Measurements from ENCODE around the gene ASF1A. TPM values are rescaled to one million over a fixed set of nuclear protein-coding genes. Genes with fewer than 3 reads are reported as not detected.

The ASF1A gene
- total and polyA plus RNA-seq, 2 of the 13 experiments (the other 11 are each of a cell fraction or from before 2014, with no cell fraction given) = 14.5 to 49.9 TPM

GRCh38 chr6:118893807-118894424 is at the start of gene ASF1A (continued):
- TF ChIP-seq IRF9 (CRISPR knock-in tag; IDR thresholded peaks at IDR 0.05; ENCODE audit: borderline replicate concordance) (no peak), RBM39 (IDR thresholded peaks at IDR 0.05; ENCODE audit: low read depth, low read length, poor library complexity, severe bottlenecking) (peak; percentile 97), HINFP (CRISPR knock-in tag; IDR thresholded peaks at IDR 0.05; ENCODE audit: low read depth) (no peak), FIP1L1 (IDR thresholded peaks at IDR 0.05; ENCODE audit: borderline replicate concordance, insufficient read depth, low read depth, low read length) (no peak), ISL2 (CRISPR knock-in tag; IDR thresholded peaks at IDR 0.05) (peak; percentile 69), SMYD3 (CRISPR knock-in tag; IDR thresholded peaks at IDR 0.05) (peak; percentile 88), KLF12 (CRISPR knock-in tag; IDR thresholded peaks at IDR 0.05; ENCODE audit: borderline replicate concordance) (0 out of 2 replicates have a peak, but pooled peaks have one; percentile 13), MTF2 (CRISPR knock-in tag; IDR thresholded peaks at IDR 0.05; ENCODE audit: borderline replicate concordance) (no peak), ZBTB8A (CRISPR knock-in tag; IDR thresholded peaks at IDR 0.05; ENCODE audit: borderline replicate concordance, low read depth) (no peak), ESRRA (CRISPR knock-in tag; IDR thresholded peaks at IDR 0.05; ENCODE audit: low read depth) (peak; percentile 40; the same call in 1 of the 2 replicates), ZFP36L2 (CRISPR knock-in tag; IDR thresholded peaks at IDR 0.05) (no peak), ZEB1 (IDR thresholded peaks at IDR 0.05; ENCODE audit: insufficient replicate concordance, low read depth) (peak; percentile 66), NR2C2 (CRISPR knock-in tag; IDR thresholded peaks at IDR 0.05; ENCODE audit: borderline replicate concordance) (peak; percentile 64; the same call in 1 of the 2 replicates), ZNF441 (CRISPR knock-in tag; IDR thresholded peaks at IDR 0.05; ENCODE audit: borderline replicate concordance) (peak; percentile 75), ZNF567 (CRISPR knock-in tag; IDR thresholded peaks at IDR 0.05; ENCODE audit: borderline replicate concordance) (no peak), SALL1 (CRISPR knock-in tag; IDR thresholded peaks at IDR 0.05) (peak; percentile 84), POLR2AphosphoS2 (IDR thresholded peaks at IDR 0.05; ENCODE audit: low read depth, low read length) (no peak), ZNF773 (CRISPR knock-in tag; IDR thresholded peaks at IDR 0.05; ENCODE audit: borderline replicate concordance) (no peak), NR0B2 (CRISPR knock-in tag; IDR thresholded peaks at IDR 0.05) (no peak), ZNF616 (CRISPR knock-in tag; IDR thresholded peaks at IDR 0.05; ENCODE audit: low read depth) (peak; percentile 42; the same call in 1 of the 2 replicates), ZFP37 (CRISPR knock-in tag; IDR thresholded peaks at IDR 0.05; ENCODE audit: borderline replicate concordance) (0 out of 2 replicates have a peak, but pooled peaks have one; percentile 29), ZNF34 (CRISPR knock-in tag; IDR thresholded peaks at IDR 0.05; ENCODE audit: borderline replicate concordance) (0 out of 2 replicates have a peak, but pooled peaks have one; percentile 44), RFX5 (IDR thresholded peaks at IDR 0.05; ENCODE audit: low read depth, low read length) (peak; percentile 79)
- TF ChIP-seq, protein P1, sequence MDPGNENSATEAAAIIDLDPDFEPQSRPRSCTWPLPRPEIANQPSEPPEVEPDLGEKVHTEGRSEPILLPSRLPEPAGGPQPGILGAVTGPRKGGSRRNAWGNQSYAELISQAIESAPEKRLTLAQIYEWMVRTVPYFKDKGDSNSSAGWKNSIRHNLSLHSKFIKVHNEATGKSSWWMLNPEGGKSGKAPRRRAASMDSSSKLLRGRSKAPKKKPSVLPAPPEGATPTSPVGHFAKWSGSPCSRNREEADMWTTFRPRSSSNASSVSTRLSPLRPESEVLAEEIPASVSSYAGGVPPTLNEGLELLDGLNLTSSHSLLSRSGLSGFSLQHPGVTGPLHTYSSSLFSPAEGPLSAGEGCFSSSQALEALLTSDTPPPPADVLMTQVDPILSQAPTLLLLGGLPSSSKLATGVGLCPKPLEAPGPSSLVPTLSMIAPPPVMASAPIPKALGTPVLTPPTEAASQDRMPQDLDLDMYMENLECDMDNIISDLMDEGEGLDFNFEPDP (CRISPR knock-in tag; conservative IDR thresholded peaks at IDR 0.05) = no peak
- TF ChIP-seq, protein P2, sequence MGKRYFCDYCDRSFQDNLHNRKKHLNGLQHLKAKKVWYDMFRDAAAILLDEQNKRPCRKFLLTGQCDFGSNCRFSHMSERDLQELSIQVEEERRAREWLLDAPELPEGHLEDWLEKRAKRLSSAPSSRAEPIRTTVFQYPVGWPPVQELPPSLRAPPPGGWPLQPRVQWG (CRISPR knock-in tag; IDR thresholded peaks at IDR 0.05; ENCODE audit: borderline replicate concordance, low read depth) = no peak
